HUES6 (cell line): ENCODE results near the gene CYSRT1.

ENCODE experiments used
- H3K27ac ChIP-seq: 2 replicates; pipeline ENCODE4 v1.7.0; 2013; ENCODE audit warnings: low read depth, mild to moderate bottlenecking, low read length, inconsistent platforms
- H3K27me3 ChIP-seq: 2 replicates; pipeline ENCODE4 v1.6.1; 2013; ENCODE audit warnings: low read length; ENCODE audit not compliant: control insufficient read depth, insufficient read depth
- H3K36me3 ChIP-seq: 2 replicates; pipeline ENCODE4 v1.6.1; 2013; ENCODE audit warnings: low read length; ENCODE audit not compliant: control insufficient read depth, insufficient read depth
- H3K4me1 ChIP-seq: 2 replicates; pipeline ENCODE4 v1.6.1; 2013; ENCODE audit warnings: low read length; ENCODE audit not compliant: control insufficient read depth, insufficient read depth
- H3K4me3 ChIP-seq: 2 replicates; pipeline ENCODE4 v1.5.1; 2013; ENCODE audit warnings: low read depth, low read length
- H3K9ac ChIP-seq: one replicate; pipeline ENCODE4 v1.6.1; 2013; ENCODE audit warnings: mild to moderate bottlenecking, low read length
- H3K9me3 ChIP-seq: 2 replicates; pipeline ENCODE4 v1.6.1; 2013; ENCODE audit warnings: low read depth, low read length; ENCODE audit not compliant: control insufficient read depth, insufficient read depth

Gene CYSRT1

DNA sequence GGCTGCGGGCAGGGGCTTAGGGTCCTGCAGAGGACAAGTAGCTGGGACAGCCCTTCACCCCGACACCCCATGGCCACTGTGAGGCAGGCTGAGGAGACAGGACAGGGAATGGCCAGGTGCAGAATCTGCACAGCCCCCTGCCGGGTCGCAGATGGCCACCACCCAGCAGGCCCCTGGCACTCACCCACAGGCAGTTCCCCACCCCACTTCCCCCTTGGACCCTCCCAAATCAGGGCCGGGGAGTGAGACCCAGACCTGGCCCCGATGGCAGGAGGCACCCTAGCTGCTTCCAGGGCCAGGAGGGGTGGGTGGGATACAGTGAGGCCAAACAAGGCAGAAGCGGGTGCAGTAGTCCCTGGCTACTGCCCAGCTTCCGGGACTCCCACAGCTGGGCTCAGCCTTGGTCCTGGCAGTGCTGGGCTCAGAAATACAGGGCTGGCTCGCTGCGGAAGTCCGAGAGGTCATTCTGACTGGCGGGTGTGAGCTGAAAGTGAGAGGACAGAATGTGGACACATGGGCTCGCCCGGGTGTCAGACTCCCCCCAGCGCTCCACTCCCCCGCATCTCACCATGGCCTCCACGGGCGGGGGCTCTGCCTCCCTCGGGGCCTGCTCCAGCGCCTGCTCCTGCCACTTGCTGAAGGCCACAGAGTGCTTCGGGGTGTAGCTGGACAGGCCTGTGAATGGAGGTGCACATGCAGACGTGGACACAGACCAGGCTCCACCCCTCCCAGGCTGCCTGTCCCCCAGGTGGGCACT, 33.1 kb upstream of the CYSRT1 start:
- peaks cover 21% of the 10 kb centered on the region for H3K36me3 ChIP-seq

GRCh38 chr9:137192448-137192780, 32.6 kb upstream of the CYSRT1 start:
- Histone ChIP-seq H3K9ac (no peak overlapping the region), H3K36me3 (peaks cover 21% of the 10 kb centered on the region), H3K27ac (no peak overlapping the region), H3K27me3 (no peaks in the 10 kb centered on the region), H3K4me1 (peaks cover 24% of the 10 kb centered on the region), H3K4me3 (no peak overlapping the region), H3K9me3 (no peaks in the 10 kb centered on the region)

More for the DNA sequence above, 33.1 kb upstream of the CYSRT1 start:
- H3K9ac ChIP-seq, result no peak overlapping the region
- no peaks in the 10 kb centered on the region for H3K27me3 ChIP-seq
- no peak overlapping the region for H3K27ac ChIP-seq
- H3K9me3 ChIP-seq, result no peaks in the 10 kb centered on the region
- H3K4me3 ChIP-seq, result no peak overlapping the region
- H3K4me1 ChIP-seq, result peaks cover 24% of the 10 kb centered on the region

DNA sequence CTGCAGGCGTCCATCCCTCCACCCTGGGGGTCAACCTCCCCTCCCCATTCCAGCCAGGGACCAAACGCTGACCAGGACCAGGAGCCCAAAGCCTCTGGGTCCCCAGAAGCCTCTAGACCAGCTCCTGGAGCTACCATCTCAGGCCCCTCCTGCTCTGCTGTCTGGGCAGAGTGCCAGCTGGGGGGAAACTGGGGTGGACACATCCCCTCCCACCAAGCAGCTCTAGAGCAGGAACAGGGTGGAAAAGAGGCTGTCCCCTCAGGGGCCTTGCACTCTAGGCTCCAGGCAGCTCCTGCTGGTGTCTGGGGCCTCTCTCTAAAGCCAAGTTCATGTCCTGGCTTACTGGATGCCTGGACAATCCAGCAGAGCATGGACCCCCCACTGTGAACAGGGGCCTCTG, 32.1 kb upstream of the CYSRT1 start:
- Histone ChIP-seq H3K4me1 (peaks cover 21% of the 10 kb centered on the region), H3K9me3 (no peaks in the 10 kb centered on the region), H3K9ac (no peak overlapping the region), H3K27ac (no peak overlapping the region), H3K27me3 (no peaks in the 10 kb centered on the region), H3K4me3 (no peak overlapping the region), H3K36me3 (peaks cover 21% of the 10 kb centered on the region)

DNA sequence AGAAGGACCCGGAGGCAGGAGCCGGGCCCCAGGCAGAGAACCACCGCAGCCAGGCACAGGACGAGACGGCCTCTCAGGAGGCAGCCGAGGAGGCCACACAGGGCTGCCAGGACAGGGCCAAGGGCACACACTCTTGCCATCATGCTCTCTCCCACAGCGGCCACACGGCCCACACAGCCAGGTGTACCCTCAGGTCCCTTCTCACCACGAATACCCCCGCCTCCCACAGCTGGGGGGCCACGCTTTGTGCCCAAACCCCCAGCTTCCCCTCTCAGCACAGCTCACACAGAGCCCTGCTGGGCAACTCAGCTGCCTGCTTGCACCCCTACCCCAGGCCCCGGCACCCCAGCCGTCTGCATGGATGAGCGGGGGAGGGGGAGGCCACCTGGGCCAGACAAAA, 31.2 kb upstream of the CYSRT1 start:
- H3K4me1 ChIP-seq, result peaks cover 28% of the 10 kb centered on the region
- no peak overlapping the region for H3K9ac ChIP-seq
- peaks cover 21% of the 10 kb centered on the region for H3K36me3 ChIP-seq

DNA sequence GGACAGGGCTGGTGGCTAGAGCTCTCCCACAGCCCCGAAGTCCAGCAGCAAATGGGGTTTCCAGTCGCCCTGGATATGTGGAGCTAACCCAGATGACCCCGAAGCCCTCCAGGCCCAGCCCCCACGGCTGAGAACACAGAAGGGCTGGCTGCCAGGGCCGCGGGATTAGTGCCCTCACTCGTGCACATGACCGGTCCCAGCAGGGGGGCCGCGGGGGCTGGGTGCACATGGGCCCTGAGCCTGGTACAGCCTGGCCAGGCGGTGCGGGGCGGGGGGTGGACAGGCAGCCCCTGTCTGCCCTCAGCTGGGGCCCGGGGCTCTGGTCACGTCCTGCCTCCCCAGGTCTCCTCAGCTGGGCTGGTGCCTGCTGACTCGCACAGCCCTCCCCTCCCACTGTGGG, 30.6 kb upstream of the CYSRT1 start:
- peaks cover 32% of the 10 kb centered on the region for H3K4me1 ChIP-seq
- H3K9me3 ChIP-seq, result no peaks in the 10 kb centered on the region
- H3K36me3 ChIP-seq, result peaks cover 21% of the 10 kb centered on the region
- H3K4me3 ChIP-seq, result no peak overlapping the region
- no peaks in the 10 kb centered on the region for H3K27me3 ChIP-seq
- H3K27ac ChIP-seq, result no peak overlapping the region
- H3K9ac ChIP-seq, result peak overlapping the region; percentile 17

More for the DNA sequence above, 31.2 kb upstream of the CYSRT1 start:
- no peak overlapping the region for H3K4me3 ChIP-seq
- H3K27ac ChIP-seq, result no peak overlapping the region
- no peaks in the 10 kb centered on the region for H3K9me3 ChIP-seq
- H3K27me3 ChIP-seq, result no peaks in the 10 kb centered on the region

DNA sequence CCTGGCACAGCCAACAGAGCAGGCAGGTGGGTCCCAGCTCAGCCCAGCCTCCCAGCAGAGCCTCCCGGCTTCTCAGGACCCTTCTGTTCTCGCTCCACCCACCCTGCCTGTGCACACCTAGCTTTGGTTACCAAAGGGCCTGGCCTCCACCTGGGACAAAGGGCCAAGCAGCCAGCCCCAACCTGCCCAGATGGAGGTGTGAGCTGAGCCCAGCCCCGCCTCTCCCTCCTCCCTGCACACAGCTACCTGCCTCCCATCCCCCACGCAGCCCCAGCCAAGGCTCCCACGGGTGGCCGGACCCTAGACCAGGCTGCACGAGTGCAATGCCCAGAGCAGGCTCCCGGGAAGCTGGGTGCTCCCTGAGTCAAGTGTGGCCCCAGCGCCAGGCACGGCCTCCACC, 30.1 kb upstream of the CYSRT1 start:
- no peaks in the 10 kb centered on the region for H3K9me3 ChIP-seq
- H3K36me3 ChIP-seq, result peaks cover 17% of the 10 kb centered on the region
- H3K4me1 ChIP-seq, result peaks cover 30% of the 10 kb centered on the region
- H3K27me3 ChIP-seq, result no peaks in the 10 kb centered on the region
- no peak overlapping the region for H3K27ac ChIP-seq
- H3K4me3 ChIP-seq, result no peak overlapping the region
- peak overlapping the region; percentile 17 for H3K9ac ChIP-seq

GRCh38 chr9:137195525-137196220, 29.3 kb upstream of the CYSRT1 start:
- Histone ChIP-seq H3K27me3 (no peaks in the 10 kb centered on the region), H3K4me1 (peaks cover 30% of the 10 kb centered on the region), H3K4me3 (no peak overlapping the region), H3K27ac (no peak overlapping the region), H3K36me3 (peaks cover 13% of the 10 kb centered on the region), H3K9ac (no peak overlapping the region), H3K9me3 (no peaks in the 10 kb centered on the region)

- Histone ChIP-seq H3K27ac (no peak overlapping the region), H3K4me3 (peak overlapping the region; percentile 50), H3K4me1 (peaks cover 30% of the 10 kb centered on the region), H3K9me3 (no peaks in the 10 kb centered on the region), H3K9ac (no peak overlapping the region), H3K27me3 (no peaks in the 10 kb centered on the region), H3K36me3 (no peaks in the 10 kb centered on the region)
Measured at GRCh38 chr9:137198051-137198901, 26.7 kb upstream of the CYSRT1 start.

DNA sequence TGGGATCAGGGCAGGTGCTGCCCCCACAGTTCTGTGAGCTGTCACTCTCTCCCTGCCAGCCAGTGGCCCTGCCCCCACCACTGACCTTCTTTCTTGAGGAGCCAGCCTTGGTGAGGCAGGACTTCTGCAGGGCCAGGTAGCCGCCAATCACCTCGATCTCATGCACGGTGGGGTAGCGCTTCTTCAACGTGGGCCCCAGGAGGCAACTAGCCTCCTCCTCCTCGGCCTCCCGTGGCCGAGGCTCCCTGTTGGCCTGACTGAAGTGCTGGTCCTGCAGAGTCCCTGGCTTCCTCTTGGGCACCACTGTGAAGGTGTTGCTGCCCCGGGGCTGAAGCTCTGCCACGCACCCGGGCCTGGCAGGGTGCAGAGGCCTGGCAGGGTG, 26.1 kb upstream of the CYSRT1 start:
- no peaks in the 10 kb centered on the region for H3K27me3 ChIP-seq
- no peak overlapping the region for H3K9ac ChIP-seq
- no peaks in the 10 kb centered on the region for H3K9me3 ChIP-seq
- H3K4me3 ChIP-seq, result peak overlapping the region; percentile 50
- no peak overlapping the region for H3K27ac ChIP-seq
- peaks cover 2% of the 10 kb centered on the region; the same call in 1 of the 2 replicates for H3K36me3 ChIP-seq
- H3K4me1 ChIP-seq, result peaks cover 30% of the 10 kb centered on the region

GRCh38 chr9:137199411-137200121, 25.4 kb upstream of the CYSRT1 start:
- H3K27ac ChIP-seq, result no peak overlapping the region
- peak overlapping the region; percentile 27 for H3K9ac ChIP-seq
- no peaks in the 10 kb centered on the region for H3K27me3 ChIP-seq
- H3K4me1 ChIP-seq, result peaks cover 31% of the 10 kb centered on the region
- H3K36me3 ChIP-seq, result peaks cover 4% of the 10 kb centered on the region; the same call in 1 of the 2 replicates
- peak overlapping the region; percentile 50 for H3K4me3 ChIP-seq
- H3K9me3 ChIP-seq, result no peaks in the 10 kb centered on the region
